T1000 (cell line): Measurements from ENCODE around the gene DUXA.
"Not testable (repeated sequence)": the region's sequence is repeated elsewhere in the genome, so short reads cannot be mapped to it uniquely, and the experiment has no call there.

ENCODE experiments used
- DNase-seq: peaks from one replicate; lab custom pipeline; 2025; ENCODE audit warnings: mixed read lengths; lab: John Stamatoyannopoulos, UW

The DUXA gene

DNA sequence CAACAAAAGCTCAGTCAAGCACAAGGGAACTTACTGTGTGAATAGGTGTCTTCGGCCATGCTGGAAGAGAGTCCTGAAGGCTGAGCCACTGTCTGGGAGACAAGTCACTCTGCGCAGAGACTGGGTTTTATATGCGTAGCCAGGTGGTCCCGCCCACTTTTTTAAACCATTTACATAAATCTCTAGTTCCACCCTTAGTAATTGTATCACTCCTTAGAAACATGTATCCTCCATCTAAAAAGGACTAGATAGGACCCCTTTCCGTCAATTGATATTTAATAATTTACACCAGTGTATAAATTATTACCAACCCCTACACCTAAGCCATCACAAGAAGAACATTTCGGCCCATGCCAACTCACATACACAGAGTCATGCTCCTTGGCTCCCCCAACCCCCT, at the start of gene DUXA:
DUXA (minus strand) TSS at position 101 of the 400 bp plus-strand sequence; CDS start at position 59, 42 bp downstream.
- no peak for DNase-seq

DNA sequence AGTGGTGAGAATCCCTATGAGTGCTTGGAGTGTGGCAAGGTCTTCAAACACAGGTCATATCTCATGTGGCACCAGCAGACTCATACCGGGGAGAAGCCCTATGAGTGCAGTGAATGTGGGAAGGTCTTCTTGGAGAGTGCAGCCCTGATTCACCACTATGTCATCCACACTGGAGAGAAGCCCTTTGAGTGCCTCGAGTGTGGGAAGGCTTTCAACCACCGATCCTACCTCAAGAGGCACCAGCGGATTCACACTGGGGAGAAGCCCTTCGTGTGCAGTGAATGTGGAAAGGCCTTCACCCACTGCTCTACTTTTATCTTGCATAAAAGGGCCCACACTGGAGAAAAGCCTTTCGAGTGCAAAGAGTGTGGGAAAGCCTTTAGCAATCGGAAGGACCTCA, 44.8 kb upstream of the DUXA start:
- no peak for DNase-seq

GRCh38 chr19:57210381-57210780, 43.1 kb upstream of the DUXA start:
- no peak for DNase-seq

- no peak for DNase-seq
Observed at GRCh38 chr19:57202160-57202559, 34.9 kb upstream of the DUXA start.

GRCh38 chr19:57197874-57198273, 30.6 kb upstream of the DUXA start:
- not testable (repeated sequence) for DNase-seq

GRCh38 chr19:57192993-57193392, 25.7 kb upstream of the DUXA start:
- no peak for DNase-seq

GRCh38 chr19:57192077-57192420, 24.8 kb upstream of the DUXA start:
- no peak for DNase-seq

DNA sequence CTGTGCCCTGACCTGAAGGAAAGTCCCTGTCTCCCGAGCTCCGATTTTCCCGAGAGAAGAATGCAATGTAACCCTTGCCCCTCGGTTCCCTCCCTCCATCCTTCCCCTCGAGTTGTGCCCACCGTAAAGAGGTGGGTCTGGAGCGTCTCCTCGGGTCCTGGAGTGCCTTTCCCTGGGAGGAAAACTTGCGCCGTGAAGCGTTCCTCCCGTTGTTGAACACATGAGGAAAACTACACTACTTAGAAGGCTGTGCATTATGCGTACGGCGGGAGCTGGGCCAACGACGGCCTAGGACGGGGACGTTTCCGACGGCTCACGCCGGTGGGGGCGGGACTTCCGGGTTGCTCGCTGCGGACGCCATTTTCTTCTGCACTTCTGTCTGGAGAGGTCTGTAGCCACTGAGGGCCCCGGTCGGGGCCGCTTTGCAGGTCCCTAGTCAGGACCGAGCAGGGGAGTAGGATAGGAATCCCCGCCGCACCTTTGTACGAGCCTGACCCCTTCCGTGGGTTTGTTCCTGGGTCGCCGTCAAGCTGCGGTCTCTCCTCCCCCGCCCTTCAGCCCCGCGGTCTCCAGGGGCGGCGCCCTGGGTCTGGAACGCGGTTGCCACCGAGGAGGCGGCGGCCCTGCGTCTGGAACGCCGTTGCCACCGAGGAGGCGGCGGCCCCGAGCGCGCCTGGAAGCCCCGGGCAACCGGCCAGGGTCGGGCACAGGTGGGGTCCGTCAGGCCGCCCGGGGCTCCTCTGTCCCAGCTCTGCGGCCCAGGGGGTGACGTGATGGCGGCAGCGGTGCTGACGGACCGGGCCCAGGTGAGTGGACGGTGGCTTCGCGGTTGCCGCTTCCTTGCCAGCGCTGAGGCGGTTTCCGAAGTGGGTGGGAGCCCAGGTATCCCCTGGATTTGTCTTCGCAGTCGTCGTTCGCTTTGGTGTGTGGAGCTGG, 24.1 kb upstream of the DUXA start, which contains the start of gene ZNF264:
ZNF264 (plus strand) TSS at position 360 of the 936 bp plus-strand sequence; CDS start at position 774, 414 bp downstream.
- DNase-seq: peak; percentile 87

DNA sequence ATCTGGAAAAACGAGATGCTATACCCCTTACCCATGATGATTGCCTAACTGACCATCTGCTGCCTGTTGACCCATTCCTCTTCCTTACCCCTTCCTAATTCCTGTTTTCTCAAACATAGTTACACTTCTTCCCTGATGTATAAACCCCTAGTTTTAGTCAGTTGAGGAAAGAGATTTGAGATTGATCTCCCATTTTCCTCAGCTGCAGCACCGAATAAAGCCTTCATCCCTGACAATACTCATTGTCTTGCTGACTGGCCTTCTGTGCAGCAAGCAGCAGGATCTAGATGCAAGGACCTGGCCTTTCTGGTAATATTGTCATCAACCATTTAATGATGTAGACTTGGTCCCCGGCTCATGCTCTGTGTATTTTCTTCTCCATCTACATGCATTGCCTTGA, 23.0 kb upstream of the DUXA start:
- no peak for DNase-seq

DNA sequence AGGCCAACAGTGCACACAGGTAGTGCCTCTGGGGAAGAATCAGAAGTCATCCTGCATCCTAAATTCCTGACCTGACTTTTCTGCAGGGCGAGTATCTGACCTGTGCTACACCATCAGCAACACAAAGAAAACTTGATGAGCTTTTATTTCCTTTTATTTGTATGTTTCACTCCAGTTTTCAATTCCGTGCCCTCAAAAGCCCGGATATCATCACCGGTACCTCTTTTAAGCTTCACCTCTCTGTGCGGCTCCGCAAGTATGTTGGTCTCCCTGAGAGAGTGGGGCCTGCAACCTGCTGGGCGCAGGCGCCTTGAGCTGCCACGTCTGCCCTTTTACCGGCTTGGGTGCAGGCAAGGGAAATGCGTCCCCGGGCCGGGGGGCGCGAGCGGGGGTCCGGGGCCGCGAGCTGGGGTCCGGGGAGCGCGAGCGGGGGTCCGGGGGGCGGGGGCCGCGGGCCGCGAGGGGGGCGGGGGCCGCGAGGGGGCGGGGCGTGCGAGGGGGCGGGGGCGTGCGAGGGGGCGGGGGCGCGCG, 4.3 kb upstream of the DUXA start:
- DNase-seq: peak; percentile 25

GRCh38 chr19:57165846-57166245, 1.4 kb downstream of the DUXA start:
- DNase-seq: no peak

DNA sequence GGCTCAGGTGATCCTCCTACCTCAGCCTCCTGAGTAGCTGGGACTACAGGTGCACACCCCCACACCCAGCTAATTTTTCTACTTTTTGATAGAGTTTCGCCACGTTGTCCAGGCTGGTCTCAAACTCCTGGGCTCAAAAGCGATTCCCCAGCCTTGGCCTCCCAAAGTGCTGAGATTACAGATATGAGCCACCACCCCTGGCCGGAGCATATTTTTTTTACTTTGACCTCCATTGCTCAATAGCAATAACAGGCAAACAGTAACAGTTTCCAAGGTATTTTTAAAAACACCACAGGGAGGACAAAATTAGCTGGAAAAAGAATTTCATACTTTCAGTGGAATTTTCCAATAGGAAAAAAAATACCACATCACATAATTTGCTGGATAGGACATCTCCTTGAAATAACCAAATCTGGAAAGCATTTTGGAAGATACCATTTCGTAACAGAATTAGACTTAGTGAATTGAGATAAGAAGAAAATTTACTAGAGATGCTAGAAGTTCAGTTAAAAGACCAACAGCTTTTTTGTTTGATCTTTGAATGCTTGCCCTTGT, 5.2 kb downstream of the DUXA start:
- DNase-seq: no peak

DNA sequence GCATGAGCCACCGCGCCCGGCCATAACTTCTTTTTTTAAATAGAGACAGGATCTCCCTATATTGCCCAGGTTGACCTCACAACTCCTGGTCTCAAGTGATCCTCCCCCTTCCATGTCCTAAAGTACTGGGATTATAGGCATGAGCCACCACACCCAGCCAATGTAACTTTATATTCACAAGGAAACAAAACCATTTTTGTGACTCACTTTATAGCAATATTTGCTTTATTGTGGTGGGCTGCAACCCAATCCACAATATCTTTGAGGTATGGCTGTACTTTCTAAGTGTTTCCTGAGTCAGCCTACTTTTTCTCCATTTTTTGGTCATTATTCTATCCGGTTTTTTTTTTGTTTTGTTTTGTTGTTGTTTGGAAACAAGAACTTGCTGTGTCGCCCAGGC, 14.4 kb downstream of the DUXA start:
- DNase-seq: no peak

DNA sequence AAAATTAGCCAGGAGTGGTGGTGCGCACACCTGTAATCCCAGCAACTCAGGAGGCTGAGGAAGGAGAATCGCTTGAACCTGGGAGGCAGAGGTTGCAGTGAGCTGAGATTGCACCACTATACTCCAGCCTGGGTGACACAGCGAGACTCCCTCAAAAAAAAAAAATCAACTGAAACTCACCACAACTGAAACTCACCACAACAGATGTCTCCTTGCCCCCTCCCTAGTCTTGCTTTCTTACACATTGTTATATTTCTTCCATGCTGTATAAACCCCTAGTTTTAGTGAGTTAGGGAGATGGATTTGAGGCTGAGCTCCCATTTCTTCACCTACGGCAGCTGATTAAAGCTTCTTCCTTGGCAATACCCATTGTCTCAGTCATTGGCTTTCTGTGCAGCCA, 25.6 kb downstream of the DUXA start:
- DNase-seq: no peak

GRCh38 chr19:57135797-57136196, 31.5 kb downstream of the DUXA start:
- DNase-seq: no peak

DNA sequence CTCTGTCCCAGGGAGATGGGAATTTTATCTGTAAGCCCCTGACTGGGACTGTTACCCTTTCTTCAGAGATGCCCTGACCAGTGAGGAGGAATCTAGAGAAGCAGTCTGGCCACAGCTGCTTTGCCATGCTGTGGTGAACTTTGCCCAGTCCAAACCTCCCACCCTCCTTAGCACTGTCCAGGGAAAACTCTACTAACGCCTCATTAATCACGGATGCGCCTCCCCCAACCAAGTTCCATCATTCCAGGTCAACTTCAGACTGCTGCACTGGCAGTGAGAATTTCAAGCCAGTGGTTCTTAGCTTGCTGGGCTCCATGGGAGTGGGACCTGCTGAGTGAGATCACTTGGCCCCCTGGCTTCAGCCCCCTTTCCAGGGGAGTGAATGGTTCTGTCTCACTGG, 39.9 kb downstream of the DUXA start:
- DNase-seq: not testable (repeated sequence)

GRCh38 chr19:57123882-57124281, 43.4 kb downstream of the DUXA start:
- no peak for DNase-seq

GRCh38 chr19:57118848-57119247, 48.4 kb downstream of the DUXA start:
- DNase-seq: no peak

- not testable (repeated sequence) for DNase-seq
Observed at GRCh38 chr19:57113501-57113900, 53.8 kb downstream of the DUXA start.

GRCh38 chr19:57111329-57111644, 56.0 kb downstream of the DUXA start:
- DNase-seq: no peak

DNA sequence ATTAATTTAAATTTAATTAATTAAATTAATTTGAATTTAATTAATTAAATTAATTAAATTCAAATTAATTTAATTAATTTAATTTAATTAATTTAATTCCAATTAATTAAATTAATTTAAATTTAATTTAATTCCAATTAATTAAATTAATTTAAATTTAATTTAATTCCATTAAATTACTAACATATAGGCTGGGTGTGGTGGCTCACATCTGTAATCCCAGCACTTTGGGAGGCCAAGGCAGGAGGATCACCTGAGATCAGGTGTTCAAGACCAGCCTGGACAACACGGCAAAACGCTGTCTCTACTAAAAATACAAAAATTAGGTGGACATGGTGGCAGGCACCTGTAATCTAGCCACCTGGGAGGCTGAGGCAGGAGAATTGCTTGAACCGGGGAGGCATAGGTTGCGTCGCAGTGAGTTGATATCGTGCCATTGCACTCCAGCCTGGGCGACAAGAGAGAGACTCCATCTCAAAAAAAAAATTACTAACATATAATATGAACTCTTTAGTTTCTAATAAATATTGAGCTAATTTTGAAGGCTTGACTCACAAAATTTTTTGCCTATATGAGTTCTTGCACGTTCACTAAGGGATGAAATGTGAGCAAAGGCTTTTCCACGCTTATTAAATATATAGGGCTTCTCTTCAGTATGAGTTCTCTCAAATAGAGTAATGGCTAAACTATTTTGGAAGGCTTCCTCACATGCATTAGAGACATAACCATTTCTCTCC, 56.5 kb downstream of the DUXA start:
- DNase-seq: no peak

DNA sequence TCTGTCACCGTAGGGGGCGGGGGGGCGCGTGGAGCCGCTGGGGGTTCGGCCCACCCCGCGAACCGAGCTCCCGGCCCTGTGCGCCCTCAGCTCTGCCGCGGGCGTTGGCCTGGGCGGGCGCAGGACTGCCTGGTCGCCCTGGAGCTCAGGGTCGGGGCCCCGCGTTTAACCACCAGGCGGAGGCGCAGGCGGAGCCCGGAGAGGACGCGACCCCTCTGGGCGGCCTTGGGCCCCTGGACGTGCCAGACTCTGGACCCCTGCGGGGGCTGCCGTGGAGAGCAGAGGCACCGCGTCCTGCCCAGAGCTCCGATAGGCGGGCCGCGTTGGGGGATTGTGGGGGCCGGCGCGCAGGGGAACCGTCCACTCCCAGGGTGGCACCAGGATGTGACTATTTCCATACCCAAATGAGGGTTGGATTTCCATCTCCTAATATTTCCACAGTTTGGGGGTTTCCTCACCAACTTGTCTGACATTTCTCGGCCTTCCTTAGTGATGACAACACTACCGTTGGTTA, 60.5 kb downstream of the DUXA start:
- no peak for DNase-seq
